RWPE2 (cell line): ENCODE results near the gene SYK.
A peak's percentile ranks its signal among the peaks of the same experiment; 100 is the strongest.

Experiments used
- ATAC-seq: fragments of 200-7000 bp; cut with Tn5 transposase; 3 replicates; pipeline ENCODE4 v1.9.1; 2021; ENCODE audit warnings: low read depth
- DNase-seq: peaks from one replicate; pipeline ENCODE4 v3.0.0-alpha.2; 2020; ENCODE audit warnings: low spot score
- H3K27ac ChIP-seq: fragments of 450-650 bp; 2 replicates; pipeline ENCODE4 v1.5.1; 2017; ENCODE audit warnings: mild to moderate bottlenecking; ENCODE audit not compliant: poor library complexity, severe bottlenecking
- H3K27me3 ChIP-seq: fragments of 250-450 bp; sonication (Bioruptor Pico); 2 replicates; pipeline ENCODE4 v1.5.1; 2021; ENCODE audit warnings: mild to moderate bottlenecking, moderate library complexity; ENCODE audit not compliant: insufficient read depth, poor library complexity, severe bottlenecking
- H3K36me3 ChIP-seq: fragments of 250-450 bp; sonication (Bioruptor Pico); 2 replicates; pipeline ENCODE4 v1.5.1; 2020; ENCODE audit warnings: low read depth, mild to moderate bottlenecking, moderate library complexity
- H3K4me1 ChIP-seq: fragments of 250-450 bp; sonication (Bioruptor Pico); 2 replicates; pipeline ENCODE4 v1.5.1; 2021; ENCODE audit warnings: mild to moderate bottlenecking, moderate library complexity; ENCODE audit not compliant: insufficient read depth, poor library complexity, severe bottlenecking
- H3K4me3 ChIP-seq: fragments of 250-450 bp; sonication (Bioruptor Pico); 2 replicates; pipeline ENCODE4 v1.5.1; 2021; ENCODE audit warnings: mild to moderate bottlenecking, moderate library complexity; ENCODE audit not compliant: severe bottlenecking
- H3K9me3 ChIP-seq: fragments of 250-450 bp; sonication (Bioruptor Pico); 2 replicates; pipeline ENCODE4 v1.5.1; 2021; ENCODE audit warnings: mild to moderate bottlenecking, moderate library complexity; ENCODE audit not compliant: severe bottlenecking
- TF ChIP-seq, protein P1 (sequence below): fragments of 450-650 bp; IDR thresholded peaks from one replicate; pipeline ENCODE4 v1.5.1; 2017; ENCODE audit warnings: mild to moderate bottlenecking, moderate library complexity; ENCODE audit not compliant: poor library complexity, severe bottlenecking

The SYK gene

DNA sequence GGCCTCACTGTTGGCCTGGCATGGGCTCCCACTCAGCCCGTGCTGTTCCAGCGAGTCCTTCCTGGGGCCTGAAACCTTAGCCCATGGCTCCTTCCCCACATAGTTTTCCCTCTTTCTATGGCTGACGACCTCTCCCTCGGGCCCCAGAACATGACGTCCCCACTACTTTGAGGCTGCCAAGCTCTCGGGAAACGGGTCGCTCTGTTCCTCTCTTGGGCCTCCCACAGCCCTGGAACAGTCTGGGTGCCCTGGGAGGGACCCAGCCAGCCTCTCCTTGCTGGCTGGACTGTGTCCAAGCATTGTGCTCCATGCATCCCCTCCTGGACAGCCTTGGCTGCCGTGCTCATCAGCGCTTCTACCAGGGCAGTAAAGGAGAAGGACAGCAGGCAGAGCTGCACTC, 118.3 kb downstream of the SYK start:
- DNase-seq, result no peak
- Histone ChIP-seq H3K4me3 (no peak overlapping the region), H3K27me3 (no peaks in the 10 kb centered on the region), H3K27ac (peak overlapping the region; percentile 63), H3K9me3 (no peaks in the 10 kb centered on the region), H3K4me1 (peaks cover 15% of the 10 kb centered on the region), H3K36me3 (no peaks in the 10 kb centered on the region)
- no peak for ATAC-seq
- TF ChIP-seq, protein P1, sequence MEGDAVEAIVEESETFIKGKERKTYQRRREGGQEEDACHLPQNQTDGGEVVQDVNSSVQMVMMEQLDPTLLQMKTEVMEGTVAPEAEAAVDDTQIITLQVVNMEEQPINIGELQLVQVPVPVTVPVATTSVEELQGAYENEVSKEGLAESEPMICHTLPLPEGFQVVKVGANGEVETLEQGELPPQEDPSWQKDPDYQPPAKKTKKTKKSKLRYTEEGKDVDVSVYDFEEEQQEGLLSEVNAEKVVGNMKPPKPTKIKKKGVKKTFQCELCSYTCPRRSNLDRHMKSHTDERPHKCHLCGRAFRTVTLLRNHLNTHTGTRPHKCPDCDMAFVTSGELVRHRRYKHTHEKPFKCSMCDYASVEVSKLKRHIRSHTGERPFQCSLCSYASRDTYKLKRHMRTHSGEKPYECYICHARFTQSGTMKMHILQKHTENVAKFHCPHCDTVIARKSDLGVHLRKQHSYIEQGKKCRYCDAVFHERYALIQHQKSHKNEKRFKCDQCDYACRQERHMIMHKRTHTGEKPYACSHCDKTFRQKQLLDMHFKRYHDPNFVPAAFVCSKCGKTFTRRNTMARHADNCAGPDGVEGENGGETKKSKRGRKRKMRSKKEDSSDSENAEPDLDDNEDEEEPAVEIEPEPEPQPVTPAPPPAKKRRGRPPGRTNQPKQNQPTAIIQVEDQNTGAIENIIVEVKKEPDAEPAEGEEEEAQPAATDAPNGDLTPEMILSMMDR, result no peak

- Histone ChIP-seq H3K4me3 (no peak overlapping the region), H3K4me1 (peaks cover 24% of the 10 kb centered on the region)
- DNase-seq, result peak; percentile 95
These were observed 119.5 kb downstream of the SYK start for GRCh38 chr9:90921104-90921503.

DNA sequence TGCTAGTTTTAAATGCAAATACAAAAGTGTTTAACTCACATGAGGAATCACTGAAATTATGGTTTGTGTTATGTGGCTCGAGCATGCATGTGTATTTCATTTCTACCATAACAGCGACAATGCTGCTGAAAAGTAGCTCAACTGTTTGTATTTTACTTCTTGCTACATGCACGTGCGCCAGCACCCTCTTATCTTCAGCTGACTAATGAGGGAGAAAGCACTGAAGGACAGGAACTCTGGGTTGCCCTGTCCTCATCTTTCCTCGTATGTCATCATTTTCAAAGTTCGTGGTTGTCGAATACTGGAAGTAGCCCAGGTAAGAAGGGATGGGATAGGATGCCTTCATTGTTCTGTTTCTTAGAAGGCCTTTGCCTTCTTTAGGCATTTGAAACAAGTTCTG, 120.3 kb downstream of the SYK start:
- H3K4me3 ChIP-seq, result no peak overlapping the region
- H3K27me3 ChIP-seq, result no peaks in the 10 kb centered on the region
- H3K27ac ChIP-seq, result peak overlapping the region; percentile 63
- ATAC-seq (no peak), DNase-seq (no peak)
- H3K36me3 ChIP-seq, result no peaks in the 10 kb centered on the region
- TF ChIP-seq, protein P1, result no peak
- peaks cover 31% of the 10 kb centered on the region for H3K4me1 ChIP-seq
- H3K9me3 ChIP-seq, result no peaks in the 10 kb centered on the region

More at GRCh38 chr9:90921104-90921503, 119.5 kb downstream of the SYK start:
- no peaks in the 10 kb centered on the region for H3K27me3 ChIP-seq
- no peaks in the 10 kb centered on the region for H3K36me3 ChIP-seq
- peak overlapping the region; percentile 63 for H3K27ac ChIP-seq
- H3K9me3 ChIP-seq, result no peaks in the 10 kb centered on the region
- peak; percentile 92 for ATAC-seq
- TF ChIP-seq, protein P1, result no peak

DNA sequence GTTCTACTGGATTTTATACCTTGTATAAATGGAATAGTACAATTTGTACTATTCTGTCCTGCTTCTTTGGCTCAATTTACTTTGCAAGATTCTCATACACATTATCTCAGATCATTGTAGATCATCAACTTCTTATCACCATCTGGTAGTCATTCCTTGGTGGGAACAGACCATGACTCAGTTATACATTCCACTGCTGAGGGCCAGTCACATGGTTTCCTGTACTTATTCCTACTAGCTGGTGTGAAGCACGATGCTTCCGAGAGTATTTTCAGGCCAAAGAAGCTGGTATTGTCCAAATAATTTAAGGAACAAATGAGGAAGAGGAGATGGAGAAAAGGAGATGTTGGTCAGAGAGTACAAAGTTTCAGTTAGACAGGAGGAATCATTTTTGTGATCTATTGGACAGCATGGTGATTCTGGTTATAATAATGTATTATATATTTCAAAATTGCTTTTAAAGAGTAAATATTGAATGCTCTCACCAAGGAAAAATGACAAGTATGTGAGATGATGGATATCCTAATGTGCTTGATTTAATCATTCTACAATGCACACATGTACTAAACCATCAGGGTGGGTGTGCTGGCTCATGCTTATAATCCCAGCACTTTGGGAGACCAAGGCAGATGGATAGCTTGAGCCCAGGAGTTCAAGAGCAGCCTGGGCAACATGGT, 124.1 kb downstream of the SYK start:
- no peaks in the 10 kb centered on the region for H3K27me3 ChIP-seq
- H3K4me3 ChIP-seq, result no peak overlapping the region
- TF ChIP-seq, protein P1, result no peak
- H3K27ac ChIP-seq, result peak overlapping the region; percentile 67
- peak; percentile 48 for ATAC-seq
- DNase-seq, result no peak
- no peaks in the 10 kb centered on the region for H3K9me3 ChIP-seq
- H3K4me1 ChIP-seq, result peaks cover 30% of the 10 kb centered on the region
- H3K36me3 ChIP-seq, result no peaks in the 10 kb centered on the region

DNA sequence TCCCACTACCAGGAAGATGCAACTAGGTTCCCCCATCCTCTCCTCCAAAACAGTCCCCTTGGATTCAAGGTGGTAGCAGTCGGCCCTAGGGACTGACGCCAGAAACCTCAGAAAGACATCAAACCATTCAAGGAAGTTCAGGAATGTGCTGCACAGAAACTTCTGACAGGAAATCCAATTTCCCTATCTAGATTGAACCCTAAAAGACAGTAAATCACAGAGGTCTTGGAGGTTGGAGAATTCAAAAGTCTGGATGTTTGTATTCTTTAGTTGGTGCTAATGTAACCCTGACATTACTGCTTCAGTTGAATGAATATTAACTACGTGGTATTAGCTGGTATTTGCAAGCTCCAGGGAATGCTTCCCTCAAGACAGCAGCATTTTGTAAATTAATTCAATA, 125.3 kb downstream of the SYK start:
- H3K4me3 ChIP-seq, result no peak overlapping the region
- TF ChIP-seq, protein P1, result no peak
- DNase-seq, result no peak
- H3K27me3 ChIP-seq, result no peaks in the 10 kb centered on the region
- no peak overlapping the region for H3K27ac ChIP-seq
- H3K9me3 ChIP-seq, result no peaks in the 10 kb centered on the region
- H3K36me3 ChIP-seq, result no peaks in the 10 kb centered on the region
- ATAC-seq, result no peak
- H3K4me1 ChIP-seq, result peaks cover 19% of the 10 kb centered on the region
